Measurements from ENCODE around the gene PCCA. TPM values are rescaled to one million over a fixed set of nuclear protein-coding genes. Genes with fewer than 3 reads are reported as not detected.

The PCCA gene
- total and polyA plus RNA-seq, 4 donors: 30.1 to 160 (median 76.3) TPM

DNA sequence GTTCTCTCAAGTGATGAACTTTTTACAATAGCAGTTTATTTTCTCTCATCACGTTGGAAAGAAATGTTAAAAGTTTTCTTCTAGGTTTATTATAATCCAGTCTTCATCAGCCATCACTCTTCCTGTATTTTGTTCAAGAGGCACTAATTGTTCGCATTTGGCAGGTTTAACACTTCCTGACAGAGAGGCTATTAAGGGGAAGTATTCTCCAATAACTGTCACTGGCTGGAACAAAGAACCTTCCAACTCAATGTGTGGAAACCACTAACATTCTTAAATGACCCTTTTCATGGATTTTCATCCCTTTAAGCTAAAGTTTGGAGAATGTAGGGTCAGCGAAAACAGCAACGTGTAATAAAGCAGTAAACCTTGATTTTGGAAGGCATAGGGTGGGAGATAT is 145.1 kb downstream of the PCCA start:
- no peak overlapping the region for H3K4me3 ChIP-seq (ENCODE audit: low read depth in 1 of 3, low read length in 3 of 3)
- no peaks in the 10 kb centered on the region for H3K9me3 ChIP-seq (ENCODE audit: control insufficient read depth in 4 of 4, low read length in 3 of 4)
- H3K27me3 ChIP-seq (ENCODE audit: control insufficient read depth in 4 of 4, insufficient read depth in 4 of 4, low read length in 3 of 4): no peaks in the 10 kb centered on the region
- no peak overlapping the region for H3K9ac ChIP-seq (ENCODE audit: low read depth in 1 of 2, low read length in 2 of 2)
- H3K4me1 ChIP-seq (ENCODE audit: control insufficient read depth in 4 of 4, insufficient read depth in 4 of 4, low read length in 3 of 4): peaks cover 0 to 36% (median 26%) of the 10 kb centered on the region in 4 donors
- 69% methylated on average over 4 of the region's 4 CpGs for WGBS
- peak overlapping the region in 1 of 2 donors; percentile 7 for H3K27ac ChIP-seq (ENCODE audit: low read depth in 1 of 2, low read length in 2 of 2)
- TF ChIP-seq EGR1 (IDR thresholded peaks at IDR 0.05; ENCODE audit: low read depth in 2 of 2) (no peak), JUND (IDR thresholded peaks at IDR 0.05) (no peak), YY1 (IDR thresholded peaks at IDR 0.05) (no peak), SP1 (IDR thresholded peaks at IDR 0.05) (no peak), RAD21 (IDR thresholded peaks at IDR 0.05) (no peak), GABPA (IDR thresholded peaks at IDR 0.05 in 1 of 2, conservative IDR thresholded peaks at IDR 0.05 in 1 of 2) (no peak), NR2F2 (IDR thresholded peaks at IDR 0.05) (no peak), RXRA (IDR thresholded peaks at IDR 0.05) (no peak), TAF1 (conservative IDR thresholded peaks at IDR 0.05) (no peak), HNF4G (IDR thresholded peaks at IDR 0.05) (no peak), FOXA2 (IDR thresholded peaks at IDR 0.05) (no peak), HNF4A (conservative IDR thresholded peaks at IDR 0.05) (no peak), FOXA1 (IDR thresholded peaks at IDR 0.05) (no peak)
- TF ChIP-seq, protein P1, sequence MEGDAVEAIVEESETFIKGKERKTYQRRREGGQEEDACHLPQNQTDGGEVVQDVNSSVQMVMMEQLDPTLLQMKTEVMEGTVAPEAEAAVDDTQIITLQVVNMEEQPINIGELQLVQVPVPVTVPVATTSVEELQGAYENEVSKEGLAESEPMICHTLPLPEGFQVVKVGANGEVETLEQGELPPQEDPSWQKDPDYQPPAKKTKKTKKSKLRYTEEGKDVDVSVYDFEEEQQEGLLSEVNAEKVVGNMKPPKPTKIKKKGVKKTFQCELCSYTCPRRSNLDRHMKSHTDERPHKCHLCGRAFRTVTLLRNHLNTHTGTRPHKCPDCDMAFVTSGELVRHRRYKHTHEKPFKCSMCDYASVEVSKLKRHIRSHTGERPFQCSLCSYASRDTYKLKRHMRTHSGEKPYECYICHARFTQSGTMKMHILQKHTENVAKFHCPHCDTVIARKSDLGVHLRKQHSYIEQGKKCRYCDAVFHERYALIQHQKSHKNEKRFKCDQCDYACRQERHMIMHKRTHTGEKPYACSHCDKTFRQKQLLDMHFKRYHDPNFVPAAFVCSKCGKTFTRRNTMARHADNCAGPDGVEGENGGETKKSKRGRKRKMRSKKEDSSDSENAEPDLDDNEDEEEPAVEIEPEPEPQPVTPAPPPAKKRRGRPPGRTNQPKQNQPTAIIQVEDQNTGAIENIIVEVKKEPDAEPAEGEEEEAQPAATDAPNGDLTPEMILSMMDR (IDR thresholded peaks at IDR 0.05; ENCODE audit: low read depth, low read length, missing input control): no peak
- TF ChIP-seq, protein P2, sequence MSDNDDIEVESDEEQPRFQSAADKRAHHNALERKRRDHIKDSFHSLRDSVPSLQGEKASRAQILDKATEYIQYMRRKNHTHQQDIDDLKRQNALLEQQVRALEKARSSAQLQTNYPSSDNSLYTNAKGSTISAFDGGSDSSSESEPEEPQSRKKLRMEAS (IDR thresholded peaks at IDR 0.05): no peak
- TF ChIP-seq, protein P3, sequence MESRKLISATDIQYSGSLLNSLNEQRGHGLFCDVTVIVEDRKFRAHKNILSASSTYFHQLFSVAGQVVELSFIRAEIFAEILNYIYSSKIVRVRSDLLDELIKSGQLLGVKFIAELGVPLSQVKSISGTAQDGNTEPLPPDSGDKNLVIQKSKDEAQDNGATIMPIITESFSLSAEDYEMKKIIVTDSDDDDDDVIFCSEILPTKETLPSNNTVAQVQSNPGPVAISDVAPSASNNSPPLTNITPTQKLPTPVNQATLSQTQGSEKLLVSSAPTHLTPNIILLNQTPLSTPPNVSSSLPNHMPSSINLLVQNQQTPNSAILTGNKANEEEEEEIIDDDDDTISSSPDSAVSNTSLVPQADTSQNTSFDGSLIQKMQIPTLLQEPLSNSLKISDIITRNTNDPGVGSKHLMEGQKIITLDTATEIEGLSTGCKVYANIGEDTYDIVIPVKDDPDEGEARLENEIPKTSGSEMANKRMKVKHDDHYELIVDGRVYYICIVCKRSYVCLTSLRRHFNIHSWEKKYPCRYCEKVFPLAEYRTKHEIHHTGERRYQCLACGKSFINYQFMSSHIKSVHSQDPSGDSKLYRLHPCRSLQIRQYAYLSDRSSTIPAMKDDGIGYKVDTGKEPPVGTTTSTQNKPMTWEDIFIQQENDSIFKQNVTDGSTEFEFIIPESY (IDR thresholded peaks at IDR 0.05): no peak
- TF ChIP-seq, protein P4, sequence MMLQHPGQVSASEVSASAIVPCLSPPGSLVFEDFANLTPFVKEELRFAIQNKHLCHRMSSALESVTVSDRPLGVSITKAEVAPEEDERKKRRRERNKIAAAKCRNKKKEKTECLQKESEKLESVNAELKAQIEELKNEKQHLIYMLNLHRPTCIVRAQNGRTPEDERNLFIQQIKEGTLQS (IDR thresholded peaks at IDR 0.05): no peak
- TF ChIP-seq, protein P5, sequence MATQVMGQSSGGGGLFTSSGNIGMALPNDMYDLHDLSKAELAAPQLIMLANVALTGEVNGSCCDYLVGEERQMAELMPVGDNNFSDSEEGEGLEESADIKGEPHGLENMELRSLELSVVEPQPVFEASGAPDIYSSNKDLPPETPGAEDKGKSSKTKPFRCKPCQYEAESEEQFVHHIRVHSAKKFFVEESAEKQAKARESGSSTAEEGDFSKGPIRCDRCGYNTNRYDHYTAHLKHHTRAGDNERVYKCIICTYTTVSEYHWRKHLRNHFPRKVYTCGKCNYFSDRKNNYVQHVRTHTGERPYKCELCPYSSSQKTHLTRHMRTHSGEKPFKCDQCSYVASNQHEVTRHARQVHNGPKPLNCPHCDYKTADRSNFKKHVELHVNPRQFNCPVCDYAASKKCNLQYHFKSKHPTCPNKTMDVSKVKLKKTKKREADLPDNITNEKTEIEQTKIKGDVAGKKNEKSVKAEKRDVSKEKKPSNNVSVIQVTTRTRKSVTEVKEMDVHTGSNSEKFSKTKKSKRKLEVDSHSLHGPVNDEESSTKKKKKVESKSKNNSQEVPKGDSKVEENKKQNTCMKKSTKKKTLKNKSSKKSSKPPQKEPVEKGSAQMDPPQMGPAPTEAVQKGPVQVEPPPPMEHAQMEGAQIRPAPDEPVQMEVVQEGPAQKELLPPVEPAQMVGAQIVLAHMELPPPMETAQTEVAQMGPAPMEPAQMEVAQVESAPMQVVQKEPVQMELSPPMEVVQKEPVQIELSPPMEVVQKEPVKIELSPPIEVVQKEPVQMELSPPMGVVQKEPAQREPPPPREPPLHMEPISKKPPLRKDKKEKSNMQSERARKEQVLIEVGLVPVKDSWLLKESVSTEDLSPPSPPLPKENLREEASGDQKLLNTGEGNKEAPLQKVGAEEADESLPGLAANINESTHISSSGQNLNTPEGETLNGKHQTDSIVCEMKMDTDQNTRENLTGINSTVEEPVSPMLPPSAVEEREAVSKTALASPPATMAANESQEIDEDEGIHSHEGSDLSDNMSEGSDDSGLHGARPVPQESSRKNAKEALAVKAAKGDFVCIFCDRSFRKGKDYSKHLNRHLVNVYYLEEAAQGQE (IDR thresholded peaks at IDR 0.05): no peak
- peaks cover 0 to 4% (median under 1%) of the 10 kb centered on the region in 4 donors for H3K36me3 ChIP-seq (ENCODE audit: control insufficient read depth in 4 of 4, insufficient read depth in 3 of 4, low read depth in 1 of 4, low read length in 3 of 4)
- no peak for DNase-seq (ENCODE audit: low spot score)

Measured in liver (tissue), 9 donors.